Right lung (tissue), 5 donors: ENCODE data around the gene PDE4D. TPM values are rescaled to one million over a fixed set of nuclear protein-coding genes. Genes with fewer than 3 reads are reported as not detected.

Source experiments
- DNase-seq, 2 donors: peaks; one replicate each; pipeline ENCODE4 v3.0.0-alpha.2; 2013
- polyA plus RNA-seq, 5 donors: library from polyadenylated mRNA; unstranded; fragments of 120-200 nt; gene quantifications; one replicate each; pipeline versions ENCODE4 v1.2.1 to v1.2.3, GENCODE V29; 2013; ENCODE audit warnings: inconsistent platforms in 1 of 5, low replicate concordance in 1 of 5; ENCODE audit not compliant: insufficient read length in 5 of 5, insufficient read depth in 1 of 5

Gene PDE4D
- polyA plus RNA-seq, 5 donors, result 14.6 to 27.4 (median 22.0) TPM

DNA sequence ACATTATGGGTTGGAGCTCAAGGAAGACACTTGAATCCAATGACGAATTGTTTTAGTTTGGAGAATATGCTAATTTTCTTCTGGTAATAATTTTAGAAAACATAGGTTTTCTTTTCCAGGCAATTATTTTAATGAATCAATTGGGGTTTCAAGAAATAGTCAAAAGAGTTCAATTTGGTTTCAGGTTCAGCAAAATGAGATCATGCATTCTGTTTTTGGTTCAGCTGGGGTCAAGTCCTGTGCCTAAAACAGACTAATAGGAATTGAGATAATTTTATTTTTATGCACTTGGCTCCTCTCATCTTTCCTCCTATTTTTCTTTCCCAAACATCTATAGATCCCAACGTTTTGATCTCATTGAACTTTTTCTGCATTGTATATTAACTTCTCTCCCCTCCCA is 713.8 kb downstream of the PDE4D start:
- DNase-seq, result no peak

DNA sequence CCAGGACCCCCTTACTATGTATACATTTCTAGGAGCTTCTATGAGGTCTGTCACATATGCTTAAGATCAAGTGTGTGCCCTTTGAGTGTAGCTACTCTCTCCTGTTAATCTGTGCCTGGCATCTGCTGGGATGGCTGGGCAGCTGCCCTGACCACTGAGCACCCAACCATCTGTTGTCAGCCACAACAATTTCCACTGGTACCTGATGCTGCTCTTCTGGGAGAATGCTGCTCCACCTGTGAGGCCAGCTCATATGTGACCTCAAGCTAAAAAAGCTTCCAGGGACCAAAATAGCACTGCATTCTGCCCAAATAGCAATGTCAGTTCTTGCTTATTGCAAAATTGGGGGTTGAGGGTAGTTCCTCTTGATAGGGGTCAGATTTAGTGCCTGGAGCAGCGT is 715.0 kb downstream of the PDE4D start:
- DNase-seq, result no peak

DNA sequence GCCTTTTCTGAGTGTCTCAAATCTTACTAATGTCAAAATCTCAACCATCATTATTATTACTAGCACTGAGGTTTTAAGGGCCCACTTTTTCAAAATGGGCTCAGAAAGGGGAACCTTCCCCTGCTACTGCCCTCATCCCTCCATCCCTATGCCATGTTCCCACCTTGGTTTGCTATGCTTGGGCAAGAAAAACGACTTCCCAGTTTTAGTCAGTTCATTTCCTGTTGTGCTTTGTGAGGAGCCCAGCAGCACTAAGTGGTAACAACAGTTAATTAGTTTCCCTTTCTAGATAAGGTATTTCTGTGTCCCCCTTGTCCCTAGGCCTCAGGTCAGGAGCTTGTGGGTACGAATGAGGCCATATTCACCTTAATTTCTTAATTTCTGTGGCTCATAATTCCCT is 715.5 kb downstream of the PDE4D start:
- no peak for DNase-seq

DNA sequence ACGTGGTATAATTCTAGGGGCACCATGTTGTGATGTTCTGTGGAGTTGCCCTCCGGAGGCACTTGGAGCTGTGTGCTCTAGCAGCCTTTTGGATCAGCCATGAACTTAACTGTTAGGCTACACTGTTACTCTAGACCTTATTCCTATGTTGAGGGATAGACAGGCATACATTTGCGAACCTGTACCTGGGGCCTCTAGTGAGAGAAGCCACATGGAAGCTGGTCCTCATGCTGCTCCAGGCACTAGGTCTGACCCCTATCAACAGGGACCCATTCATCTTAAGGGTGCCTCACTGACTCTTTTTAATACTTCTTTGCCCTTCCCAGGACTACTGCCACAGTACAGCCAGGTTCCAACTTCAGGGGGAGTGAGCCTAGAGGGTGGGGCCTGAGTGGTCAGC is 715.9 kb downstream of the PDE4D start:
- no peak for DNase-seq

DNA sequence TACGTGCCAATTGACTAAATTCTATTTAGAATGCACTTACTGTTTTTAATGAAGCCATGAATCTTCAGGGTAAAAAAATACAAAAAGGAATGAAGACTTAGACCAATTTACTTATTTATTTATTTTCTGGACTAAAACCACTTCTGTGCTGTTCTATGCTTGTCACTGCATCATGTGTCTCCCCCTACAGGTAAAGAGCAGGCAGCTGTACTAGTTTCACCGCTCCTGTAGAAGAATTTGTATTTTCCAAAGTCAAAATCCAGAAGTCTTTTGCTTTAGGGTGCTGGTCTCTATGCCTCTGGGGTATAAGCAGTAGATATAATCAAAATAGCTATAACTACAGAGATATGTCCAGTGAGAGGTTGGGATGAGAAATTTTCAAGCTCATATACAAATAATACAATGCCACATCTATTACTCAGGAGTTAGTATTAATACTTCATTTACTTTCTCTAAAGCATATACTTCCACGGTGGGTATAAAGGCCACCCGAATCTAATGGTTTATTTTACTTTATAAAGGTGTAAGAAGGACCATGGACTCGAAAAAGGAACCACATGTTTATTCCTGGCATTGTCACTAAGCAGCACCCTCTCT is 719.2 kb downstream of the PDE4D start:
- DNase-seq, result peak in 1 of 2 donors; percentile 42

DNA sequence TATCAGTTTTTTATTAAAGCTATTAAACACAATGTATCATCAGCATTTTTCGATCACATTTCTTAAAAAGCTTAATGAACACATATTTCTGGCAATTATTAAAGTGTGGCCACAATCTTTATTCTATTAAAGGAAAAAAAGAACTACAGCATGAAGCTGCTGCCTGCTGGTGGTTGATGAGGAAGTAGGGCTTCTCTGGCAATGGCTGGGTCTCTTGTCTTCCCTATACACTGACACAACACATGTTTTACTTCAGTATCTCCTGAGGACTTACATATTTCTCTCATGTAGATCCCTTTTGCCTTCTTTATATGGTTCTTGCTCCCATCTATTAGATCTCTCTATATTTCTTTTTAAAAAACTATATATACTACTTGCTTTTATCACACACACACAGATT is 719.9 kb downstream of the PDE4D start:
- DNase-seq, result peak; percentile 49 to 65

DNA sequence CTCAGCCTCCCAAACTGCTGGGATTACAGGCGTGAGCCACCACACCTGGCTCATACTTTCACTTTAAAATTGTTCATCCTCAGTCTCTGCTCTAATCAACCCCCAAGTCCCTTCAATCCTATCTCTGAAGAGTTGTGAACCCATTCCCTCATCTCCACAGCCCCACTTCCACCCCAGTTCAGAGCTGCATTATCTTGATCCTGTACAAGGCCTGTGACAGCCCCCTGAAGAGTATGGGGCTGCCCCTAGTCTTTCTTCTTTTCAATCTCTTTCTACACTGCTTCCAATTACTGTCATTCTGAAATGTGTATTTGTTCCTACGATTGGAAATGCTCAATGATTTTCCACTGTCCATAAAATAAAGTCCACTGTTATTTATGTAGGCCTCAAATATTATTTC is 722.4 kb downstream of the PDE4D start:
- no peak for DNase-seq

DNA sequence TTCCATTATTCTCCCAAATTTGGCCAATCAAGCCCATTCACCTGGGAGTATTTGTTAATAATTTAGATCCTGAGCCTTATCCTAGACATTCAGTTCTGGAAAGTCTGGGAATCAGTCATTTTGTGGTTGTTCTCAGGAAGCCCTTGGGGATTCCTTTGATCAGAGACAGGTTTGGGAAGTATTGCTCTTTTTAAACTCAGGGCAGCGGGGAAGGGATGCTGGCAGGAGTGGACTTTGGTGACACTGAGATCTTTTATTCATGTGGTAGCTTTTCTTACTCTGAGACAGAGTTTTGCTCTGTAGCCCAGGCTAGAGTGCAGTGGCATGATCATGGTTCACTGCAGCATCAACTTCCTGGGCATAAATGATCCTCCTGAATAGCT is 723.8 kb downstream of the PDE4D start:
- no peak for DNase-seq

DNA sequence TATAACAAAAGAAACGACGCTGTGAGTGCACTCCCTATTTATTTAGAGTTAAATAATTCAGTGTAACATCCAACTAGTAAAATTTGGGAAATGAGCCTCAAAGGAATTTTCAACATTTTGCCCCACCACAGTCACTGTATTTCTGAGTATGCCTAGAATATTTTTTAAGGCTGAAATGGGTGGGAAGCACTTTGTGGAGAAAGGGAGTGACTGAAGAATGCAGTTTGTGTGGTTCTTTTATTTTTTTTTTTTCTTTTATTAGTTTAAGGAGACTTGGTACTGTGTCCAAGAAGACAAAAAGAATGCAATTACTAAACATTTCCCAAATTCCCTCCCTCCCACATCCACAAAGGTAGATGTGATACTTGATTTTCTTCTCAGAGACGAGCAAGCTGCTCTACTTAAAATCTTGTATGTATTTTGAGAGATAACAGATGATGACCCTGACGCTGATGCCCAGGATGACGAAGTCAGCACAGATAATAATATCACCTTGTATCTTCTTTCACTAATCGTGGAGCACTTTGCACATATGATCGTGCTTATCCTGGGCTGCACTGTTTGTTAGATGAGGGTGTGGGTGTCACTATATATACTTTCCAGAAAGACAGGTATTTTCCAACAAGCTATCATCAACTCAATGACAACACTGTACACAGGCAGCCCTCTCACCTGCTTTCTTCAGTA is 724.3 kb downstream of the PDE4D start:
- DNase-seq, result no peak

DNA sequence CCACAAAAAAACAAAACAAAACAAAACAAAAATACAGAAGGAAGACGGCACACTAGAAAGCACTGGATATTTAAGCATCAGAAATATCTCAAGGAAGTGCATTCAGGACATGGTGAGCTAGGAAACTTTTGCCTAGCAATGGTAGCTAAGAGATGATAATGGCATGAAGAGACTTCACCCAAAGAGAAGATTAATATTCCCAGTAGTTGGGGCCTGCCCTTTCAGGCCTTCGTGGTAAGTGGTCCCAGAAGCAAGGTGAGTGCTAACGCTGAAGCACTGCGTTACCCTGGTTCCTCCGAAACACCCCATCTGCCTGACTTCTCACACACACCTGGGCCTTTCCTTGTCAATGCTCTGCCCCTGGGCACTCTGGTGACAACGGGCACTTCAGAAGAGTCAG is 725.5 kb downstream of the PDE4D start:
- DNase-seq, result no peak

DNA sequence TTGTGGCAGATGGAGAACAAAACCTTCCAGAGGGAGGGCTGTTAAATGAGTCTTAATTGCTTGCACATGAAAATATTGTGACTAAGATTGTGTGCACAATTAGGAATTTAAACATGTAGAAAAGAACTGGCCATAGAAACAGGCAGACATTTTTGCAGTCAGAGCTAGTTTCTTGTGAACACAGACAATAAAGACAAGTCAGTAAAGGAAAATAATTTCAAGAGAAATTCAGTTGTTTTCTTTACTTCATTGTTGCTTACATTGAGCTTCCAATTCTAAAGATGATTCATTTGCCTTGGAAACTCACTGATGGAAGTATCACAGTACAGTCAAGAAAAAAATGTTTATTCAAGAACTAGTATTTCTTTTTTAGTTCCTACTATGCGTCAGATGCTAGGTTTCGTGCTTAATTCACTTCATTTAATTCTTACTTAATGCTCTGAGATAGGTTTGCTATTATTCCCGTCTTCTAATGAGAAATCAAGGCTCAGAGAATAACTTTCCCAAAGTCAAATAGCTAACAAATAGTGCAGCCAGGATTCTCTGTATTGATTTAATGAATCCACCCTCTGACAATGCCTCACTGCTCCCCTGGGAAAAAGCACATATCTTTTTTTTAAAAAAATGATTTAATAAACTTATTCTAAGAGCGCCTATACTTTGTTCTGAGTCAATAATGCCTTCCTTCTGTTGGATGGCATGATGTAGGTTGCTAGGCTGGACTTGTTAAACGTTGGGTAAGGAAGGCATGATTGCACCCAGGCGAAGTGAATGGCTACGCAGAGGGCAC is 729.3 kb downstream of the PDE4D start:
- no peak for DNase-seq

DNA sequence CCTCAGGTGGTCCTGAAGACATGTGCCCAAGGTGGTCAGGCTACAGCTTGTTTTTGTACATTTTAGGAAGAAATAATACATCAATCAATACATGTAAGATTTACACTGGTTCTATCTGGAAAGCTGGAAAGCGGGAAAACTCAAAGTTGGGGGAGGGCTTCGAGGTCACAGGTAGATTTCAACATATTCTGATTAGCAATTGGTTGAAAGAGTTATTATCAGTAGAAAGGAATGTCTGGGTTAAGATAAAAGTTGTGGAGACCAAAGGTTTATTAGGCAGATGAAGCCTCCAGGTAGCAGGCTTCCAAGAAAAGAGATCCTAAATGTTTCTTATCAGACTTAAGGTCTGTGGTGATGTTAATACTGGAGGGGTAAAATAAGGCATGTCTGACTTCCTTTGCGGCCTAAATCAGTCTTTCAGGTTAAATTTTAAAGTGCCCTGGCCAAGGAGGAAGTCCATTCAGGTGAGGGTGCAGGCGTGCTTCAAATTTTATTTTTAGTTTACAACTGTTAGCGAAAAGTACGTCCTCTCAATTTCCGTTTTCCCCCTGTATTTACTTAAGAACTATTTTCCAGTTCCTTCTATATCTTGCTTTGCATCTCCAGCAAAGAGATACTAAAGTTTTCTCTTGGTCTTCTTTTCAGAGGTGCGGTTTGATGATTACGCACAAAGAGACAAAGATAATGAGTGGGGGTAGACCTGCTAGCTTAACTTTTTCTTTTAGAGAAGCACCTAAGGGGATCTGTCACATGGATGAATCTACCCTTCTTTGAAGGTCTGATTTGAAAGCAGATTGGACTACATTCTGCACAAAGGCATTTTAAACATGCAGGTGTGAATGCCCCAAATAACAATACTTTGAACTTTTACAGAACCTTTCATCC is 732.1 kb downstream of the PDE4D start:
- no peak for DNase-seq

DNA sequence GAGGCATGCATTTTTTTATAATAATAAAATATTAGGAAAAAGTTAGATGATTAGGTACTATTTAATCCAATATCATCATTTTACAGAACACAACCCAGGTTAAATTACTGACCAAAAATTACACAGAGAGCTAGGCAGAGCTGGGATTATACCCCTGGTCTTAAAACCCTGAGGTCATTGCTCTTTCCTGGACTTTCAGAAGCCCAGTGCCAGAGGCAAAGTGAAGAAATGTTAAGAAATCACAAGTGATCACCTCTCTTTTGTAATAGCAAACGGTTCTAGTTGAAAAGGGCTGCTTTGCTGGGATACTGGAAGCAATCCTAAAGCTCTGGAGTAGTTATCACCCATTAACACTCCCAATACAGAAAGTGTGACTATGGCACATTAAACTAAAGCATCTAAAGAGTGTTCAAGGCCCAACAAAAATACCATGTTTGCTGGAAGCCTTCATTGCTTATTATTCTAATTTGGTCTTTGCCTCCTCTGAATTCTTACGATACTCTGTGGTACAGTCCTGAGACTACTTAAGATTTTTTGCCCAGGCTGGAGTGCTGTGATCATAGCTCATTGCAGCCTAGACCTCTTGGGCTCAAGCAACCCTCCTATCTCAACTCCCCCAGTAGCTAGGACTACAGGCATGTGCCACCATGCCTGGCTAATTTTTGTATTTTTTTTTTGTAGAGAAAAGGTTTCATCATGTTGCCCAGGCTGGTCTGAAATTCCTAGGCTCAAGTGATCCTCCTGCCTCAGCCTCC is 734.7 kb downstream of the PDE4D start:
- DNase-seq, result no peak

DNA sequence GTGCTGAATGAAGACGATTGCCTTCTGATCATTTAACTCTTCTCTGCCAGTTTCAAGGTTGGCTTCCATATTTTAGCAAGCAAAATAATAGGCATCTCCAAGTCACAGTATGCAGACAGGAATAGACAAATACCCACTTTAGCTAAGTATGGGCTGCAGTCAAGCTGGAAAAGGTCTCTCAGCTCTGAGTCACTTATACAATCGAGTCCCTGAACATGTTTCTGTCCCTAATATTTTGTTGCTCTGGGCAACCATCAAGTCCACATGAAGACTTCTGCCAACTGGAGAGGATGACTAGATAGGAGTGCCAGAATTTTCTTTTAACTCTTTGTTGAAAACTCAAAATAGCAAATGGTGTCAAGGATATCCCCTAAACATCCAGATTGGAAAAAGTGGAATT is 735.4 kb downstream of the PDE4D start:
- no peak for DNase-seq

DNA sequence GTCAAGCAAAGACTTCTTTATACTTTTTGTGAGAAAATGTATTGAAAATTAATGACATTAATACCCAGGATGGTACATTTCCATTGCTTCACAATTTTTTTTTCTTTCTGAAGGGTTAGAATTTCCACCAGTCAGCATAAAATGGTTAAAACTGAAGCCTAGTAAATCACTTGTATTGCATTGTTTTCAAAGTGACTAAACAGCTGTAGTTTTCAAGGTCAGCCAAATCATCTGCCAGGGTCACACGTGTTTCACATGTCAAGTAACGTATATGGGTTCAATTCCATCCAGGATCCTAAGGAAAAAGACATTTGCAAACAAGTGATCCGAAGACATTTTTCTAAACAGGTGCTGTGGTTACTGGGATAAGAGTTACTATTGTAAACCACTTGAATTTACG is 736.5 kb downstream of the PDE4D start:
- no peak for DNase-seq

DNA sequence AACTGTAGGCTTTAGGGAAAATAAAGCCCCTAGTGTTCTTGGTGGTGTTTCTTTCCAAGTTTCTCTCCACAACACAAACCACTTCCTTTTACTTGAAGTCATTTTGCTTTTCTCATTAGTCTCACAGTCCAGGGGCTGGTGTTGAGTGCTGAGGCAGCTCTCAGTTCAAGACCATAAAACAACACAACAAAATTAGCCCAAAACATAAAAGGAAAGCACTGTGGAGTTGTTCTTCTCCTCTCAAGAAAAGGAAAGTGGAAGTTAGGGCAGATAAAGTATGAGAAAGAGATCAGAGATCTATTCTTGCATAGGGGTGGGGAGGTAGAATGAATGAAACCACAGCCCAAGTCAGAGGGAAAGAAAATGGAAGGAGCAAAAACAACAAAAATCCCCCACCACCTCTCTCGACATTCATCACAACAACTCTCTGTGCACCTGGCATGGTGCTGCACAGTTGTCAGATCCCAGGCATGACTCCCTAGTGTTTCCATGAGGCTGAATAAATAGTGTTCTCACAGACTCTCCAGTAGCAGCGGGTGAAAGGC is 740.8 kb downstream of the PDE4D start:
- DNase-seq, result no peak

DNA sequence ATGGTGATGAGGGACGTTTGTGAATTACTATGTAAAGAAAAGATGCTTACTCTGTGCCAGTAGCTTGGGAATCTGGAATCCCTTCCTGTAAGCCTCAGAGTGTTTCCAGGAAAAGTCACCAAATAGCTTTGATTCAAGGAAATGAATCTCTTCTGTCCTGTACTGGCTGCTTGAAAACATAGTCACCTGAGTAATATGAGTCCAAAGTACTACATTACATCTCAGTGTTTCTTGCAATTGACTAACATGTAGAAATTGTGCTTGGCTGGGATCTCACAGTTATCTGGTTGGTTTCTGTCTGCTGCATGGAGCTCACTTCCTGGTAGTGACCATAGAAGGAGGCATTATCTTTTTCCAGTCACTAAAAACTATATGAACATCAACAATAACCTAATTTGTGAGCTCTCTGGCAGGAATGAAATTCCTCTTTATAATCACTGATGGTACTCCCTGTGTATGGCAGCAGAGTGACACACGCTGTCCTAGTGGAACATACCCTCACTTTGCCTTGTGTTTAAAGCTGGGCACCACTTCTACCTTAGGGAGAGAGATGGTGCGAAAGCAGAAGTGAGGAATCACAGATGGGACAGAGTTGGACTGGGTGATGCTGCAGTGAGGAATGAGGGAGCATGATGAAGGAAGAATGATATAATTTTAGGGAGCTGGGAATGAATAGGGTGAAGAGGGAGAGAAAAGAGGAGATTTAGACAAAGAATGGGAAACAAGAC is 742.2 kb downstream of the PDE4D start:
- DNase-seq, result no peak

DNA sequence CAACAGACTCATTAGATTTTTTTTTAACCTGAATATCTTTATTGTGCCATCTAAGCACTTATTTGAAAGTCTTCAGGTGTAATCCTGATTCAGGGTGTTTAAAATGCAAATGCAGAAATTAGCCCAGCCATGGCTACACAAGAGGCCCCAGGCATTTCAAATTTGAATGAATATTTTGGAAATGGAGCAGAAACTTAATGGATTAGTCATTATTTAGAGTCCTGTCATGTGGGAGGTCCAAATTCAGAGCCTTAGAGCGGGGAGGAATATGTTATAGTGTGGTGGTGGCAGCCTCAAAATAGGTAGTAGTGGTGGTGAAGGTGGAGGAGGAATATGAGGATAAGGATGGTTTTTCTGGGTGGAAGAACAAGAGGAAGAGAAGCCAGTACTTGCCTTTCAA is 743.7 kb downstream of the PDE4D start:
- DNase-seq, result no peak

DNA sequence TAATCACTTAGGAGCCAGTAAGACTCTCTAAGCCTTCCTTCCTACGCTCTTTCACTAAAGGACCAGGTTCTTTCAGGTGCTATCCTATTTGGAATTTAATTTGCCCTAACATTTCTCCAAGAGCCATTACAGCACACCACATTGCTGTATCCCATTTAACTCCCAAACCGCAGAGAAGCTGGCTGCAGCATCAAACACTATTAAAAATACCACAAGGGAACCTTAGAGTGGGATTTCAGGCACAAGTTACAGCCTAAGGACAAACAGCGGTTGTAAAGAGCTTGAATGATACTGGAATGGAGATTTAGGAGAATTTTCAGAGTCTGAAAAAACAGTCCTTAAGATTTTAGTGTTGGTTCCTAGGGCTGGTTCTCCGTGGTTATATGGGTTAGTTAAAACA is 744.3 kb downstream of the PDE4D start:
- no peak for DNase-seq

DNA sequence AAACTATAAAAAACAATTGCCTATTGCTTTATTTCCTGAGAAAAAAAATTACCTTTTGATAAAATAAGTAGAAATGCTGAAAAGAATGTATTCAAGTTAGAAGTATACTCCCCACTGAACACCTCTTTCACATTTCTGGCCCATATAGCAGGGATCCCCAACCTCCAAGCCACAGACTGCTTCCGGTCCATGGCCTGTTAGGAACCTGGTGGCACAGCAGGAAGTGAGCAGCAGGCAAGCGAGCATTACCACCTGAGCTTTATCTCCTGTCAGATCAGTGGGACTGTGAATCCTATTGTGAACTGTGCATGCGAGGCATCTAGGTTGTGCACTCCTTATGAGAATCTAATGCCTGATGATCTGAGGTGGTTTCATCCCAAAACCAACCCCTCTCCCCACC is 746.8 kb downstream of the PDE4D start:
- DNase-seq, result no peak
